HG03139 (cell line): ENCODE measurements around the gene ZNF212.

Experiments used
- ATAC-seq: cut with Tn5 transposase; IDR thresholded peaks from one replicate; pipeline ENCODE4 v1.9.1; 2021; ENCODE audit not compliant: unreplicated experiment

Gene ZNF212

GRCh38 chr7:149284850-149285585 lies 45.6 kb downstream of the ZNF212 start:
- peak; percentile 96 for ATAC-seq

DNA sequence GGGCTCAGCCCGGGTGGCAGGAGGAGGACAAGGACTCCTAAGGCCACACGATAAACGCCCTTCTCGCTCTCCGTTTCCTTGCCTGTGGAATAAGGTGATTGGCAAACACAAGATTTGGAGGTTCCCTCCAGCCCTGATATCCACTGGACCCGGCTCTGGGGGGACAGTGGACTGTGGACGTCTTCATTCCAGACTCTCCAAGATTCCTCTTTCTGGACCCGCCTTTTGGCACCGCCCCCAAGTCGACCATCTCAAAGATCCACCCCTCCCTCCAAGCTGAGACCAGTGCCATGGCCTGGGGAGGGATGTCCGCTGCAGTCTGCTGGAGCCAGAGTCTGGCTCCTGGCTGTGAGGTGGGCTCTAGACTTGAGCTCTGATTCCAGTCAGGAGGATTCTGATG lies 46.2 kb downstream of the ZNF212 start:
- no peak for ATAC-seq

GRCh38 chr7:149286811-149287400 lies 47.5 kb downstream of the ZNF212 start:
- ATAC-seq: no peak

DNA sequence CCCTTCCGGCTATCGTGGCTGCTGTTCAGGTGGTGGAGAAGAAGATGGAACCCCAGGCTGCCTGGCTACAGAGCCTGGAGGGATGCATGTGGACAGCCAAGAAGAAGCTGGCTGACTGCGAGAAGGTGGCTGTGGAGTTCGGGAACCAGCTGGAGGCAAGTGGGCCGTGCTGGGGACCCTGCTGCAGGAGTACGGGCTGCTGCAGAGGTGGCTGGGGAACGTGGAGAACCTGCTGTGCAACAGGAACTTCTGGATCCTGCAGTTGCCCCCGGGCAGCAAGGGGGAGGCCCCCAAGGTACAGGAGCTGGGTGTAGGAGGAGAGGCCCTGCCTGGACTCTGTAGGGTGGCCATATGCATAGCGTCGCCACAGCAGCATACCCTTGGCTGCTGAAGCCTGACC lies 48.2 kb downstream of the ZNF212 start:
- ATAC-seq: no peak

DNA sequence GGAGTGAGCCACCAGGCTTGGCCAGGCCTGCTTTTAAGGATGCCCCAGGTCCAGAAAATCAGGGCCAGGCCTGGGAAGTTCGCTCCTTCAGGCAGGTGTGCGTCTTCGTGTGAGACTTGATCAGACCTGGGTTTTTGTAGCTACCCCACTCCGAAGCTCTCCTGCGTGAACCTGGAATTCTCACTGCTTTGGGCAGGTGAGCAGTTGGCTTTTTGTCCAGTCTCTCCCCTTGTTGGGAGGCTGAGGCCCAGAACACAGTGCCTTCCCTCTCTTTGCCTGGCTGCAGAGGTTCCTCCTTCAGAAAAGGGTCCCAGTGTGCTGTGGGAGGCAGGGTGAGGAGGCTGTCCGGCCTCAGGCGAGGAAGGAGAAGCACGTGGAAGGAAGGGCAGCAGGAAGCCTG lies 49.8 kb downstream of the ZNF212 start:
- no peak for ATAC-seq

DNA sequence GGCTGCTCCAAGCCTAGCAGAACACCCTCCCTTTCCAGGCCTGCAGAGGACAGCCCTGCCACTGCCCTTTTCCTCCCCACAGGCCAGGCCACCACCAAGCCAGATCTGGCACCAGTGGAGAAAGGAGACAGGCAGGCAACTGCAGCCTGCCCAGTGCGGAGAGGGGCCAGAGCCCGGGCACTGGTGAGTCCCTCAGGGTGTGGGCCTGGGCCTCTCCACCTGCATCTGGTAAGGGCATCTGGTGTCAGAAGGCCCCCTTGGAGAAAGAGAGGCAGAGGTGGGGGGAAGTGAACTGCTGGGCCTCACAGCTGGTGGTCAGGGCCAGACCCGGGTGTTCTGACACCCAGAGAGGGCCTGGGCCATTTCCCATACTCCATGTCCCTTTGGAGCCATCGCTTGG lies 50.4 kb downstream of the ZNF212 start:
- no peak for ATAC-seq

DNA sequence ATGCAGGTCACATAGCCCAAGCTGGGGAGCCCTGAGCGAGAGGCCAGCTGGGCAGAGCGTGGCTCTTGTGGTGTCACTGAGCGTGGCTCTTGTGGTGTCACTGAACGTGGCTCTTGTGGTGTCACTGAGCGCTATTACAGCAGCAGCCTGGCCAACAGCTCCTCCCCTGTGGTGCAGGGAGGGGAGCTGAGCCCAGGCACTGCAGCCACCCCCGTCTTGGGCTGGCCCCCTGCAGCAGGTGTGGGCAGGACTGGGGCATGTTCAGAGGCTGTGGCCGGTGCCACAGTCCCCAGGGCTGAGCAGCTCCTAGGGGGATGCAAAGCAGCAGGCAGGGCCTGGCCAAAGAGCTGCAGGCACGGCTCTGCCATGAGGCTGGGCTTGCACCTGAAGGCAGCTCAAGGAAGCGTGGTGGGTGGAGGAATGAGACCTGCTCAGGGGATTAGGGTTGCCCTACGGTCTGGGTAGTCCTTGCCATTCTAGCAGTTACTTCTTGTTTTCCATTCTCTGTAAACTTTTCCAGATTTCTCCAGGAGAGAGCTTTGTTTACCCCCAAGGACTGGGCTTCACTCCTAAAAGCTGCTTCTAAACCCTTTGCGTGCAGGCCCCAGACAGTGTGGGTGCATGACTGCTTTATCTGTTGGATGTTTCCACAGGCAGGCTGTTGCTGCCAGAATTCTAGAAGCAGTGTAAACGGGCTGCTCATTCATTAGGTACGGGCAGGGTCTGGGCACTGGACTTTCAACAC lies 51.8 kb downstream of the ZNF212 start:
- no peak for ATAC-seq

- ATAC-seq: no peak
These were observed 52.5 kb downstream of the ZNF212 start for GRCh38 chr7:149291781-149292461.

DNA sequence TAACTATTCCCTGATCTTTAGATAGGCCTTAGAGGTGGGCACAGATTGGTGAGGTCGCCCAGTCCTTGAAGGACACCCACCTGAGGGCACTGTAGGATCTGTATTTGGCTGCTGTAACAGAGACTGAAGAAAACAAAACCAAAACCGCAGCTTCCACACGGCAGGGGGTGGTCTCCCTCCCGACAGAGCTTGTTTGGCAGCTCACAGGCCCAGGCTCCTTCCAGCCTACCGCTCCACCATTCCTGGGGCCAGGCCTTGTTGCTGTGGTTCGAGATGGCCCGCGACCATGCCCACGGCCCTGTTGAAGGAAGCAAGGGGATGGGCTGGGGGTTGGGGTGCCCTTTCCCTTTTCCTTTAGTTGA lies 53.0 kb downstream of the ZNF212 start:
- ATAC-seq: no peak

- ATAC-seq: no peak
These were observed 53.9 kb downstream of the ZNF212 start for GRCh38 chr7:149293338-149293737.

DNA sequence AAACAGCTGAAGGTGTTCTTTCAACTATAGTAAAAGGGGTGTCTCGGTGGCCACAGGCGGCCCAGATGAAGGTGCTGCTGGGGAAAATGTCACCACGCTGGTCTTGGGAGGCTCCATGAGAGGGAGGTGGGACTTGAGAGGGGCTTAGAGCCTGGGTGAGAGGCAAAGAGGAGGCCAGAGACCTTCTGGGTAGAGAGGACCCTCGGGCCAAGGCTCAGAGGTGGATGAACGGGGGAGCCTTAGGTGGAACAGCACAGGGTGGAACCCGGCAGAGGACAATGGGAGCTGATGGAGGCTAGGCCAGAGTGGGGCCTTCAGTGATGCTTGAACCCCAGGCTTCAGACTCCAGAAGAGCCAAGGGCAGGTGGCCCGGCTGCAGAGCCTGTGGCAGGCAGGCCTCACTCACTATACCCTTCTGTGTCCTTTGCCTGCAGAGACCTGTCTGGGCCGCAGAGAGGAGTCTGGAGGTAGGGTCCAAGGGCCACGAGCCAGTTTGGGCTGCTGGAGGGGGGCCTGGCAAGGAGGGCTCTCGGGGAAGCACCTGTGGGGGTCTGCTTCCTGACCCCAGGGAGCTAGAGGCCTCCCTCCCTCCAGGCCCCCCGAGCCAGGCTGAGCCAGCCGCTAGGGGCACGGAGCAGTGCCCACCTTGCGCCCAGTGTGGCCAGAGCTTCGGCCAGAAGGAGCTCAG lies 54.6 kb downstream of the ZNF212 start:
- no peak for ATAC-seq

- ATAC-seq: no peak
These were observed 55.4 kb downstream of the ZNF212 start for GRCh38 chr7:149294634-149295480.

DNA sequence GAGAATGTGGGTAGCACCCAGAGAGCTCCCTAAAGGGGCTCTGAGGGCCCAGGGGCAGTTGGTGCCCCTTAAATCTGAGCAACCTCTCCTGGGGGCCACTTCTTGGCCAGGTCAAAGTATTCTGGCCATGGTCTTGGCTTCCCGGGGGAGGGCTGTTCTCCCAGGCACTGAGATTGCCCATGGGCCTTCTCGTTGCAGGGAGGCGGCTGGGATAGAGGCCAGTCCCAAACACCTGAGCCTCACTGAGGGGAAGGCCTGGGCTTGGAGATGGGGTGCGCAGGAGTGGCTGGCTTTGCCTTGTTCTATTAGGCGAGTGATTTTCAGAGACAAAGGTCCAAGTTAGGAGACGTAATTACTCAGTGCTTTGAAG lies 56.0 kb downstream of the ZNF212 start:
- ATAC-seq: no peak

GRCh38 chr7:149296368-149296767 lies 56.9 kb downstream of the ZNF212 start:
- no peak for ATAC-seq

DNA sequence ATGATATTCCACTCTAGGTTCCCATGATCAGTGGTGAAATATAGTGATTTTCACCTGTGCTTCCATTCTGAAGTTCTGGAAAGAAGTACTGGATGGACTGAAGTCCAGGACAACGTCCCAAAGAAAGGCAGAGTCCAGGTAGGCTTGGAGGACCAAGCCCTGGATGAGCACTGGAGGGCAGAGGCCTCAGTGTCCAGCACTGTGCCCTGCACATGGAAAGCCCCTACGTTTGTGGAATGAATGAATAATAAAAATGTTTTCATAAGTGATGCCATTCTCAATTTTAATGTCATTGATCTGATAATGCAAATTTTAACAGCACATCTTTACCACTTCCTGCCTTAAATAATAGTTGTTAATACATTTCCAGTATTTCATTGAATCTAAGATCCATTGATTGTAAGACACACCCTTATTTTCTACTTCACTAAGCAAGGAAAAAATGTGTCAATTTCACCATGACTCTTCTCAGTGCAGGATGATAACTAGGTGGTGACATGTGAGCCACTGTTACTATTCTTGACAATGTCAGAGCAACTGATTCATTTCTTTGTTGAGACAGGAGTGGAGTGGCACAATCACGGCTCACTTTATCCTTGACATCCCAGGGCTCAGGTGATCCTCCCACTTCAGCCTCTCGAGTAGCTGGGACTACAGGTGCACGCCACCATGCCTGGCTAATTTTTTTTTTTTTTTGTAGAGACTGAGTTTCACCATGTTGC lies 57.7 kb downstream of the ZNF212 start:
- no peak for ATAC-seq

- ATAC-seq: no peak
These were observed 61.3 kb downstream of the ZNF212 start for GRCh38 chr7:149300620-149301285.

GRCh38 chr7:149302222-149302621 lies 62.8 kb downstream of the ZNF212 start:
- ATAC-seq: no peak

DNA sequence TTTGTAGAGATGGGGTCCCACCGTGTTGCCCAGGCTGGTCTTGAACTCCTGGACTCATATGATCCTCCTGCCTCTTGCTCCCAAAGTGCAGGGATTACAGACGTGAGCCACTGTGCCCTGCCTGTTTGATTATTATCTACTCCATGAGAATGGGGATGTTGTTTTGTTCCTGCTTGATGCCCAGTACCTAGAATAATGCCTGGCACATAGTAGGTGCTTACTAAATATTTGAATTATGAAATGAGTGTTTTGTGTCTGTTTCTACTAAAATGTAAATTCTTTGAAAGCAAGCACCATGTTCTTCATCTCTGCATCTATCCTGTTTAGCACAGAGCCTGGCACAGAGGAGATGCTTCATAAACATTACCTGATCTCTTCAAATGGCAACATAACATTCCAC lies 63.4 kb downstream of the ZNF212 start:
- no peak for ATAC-seq

DNA sequence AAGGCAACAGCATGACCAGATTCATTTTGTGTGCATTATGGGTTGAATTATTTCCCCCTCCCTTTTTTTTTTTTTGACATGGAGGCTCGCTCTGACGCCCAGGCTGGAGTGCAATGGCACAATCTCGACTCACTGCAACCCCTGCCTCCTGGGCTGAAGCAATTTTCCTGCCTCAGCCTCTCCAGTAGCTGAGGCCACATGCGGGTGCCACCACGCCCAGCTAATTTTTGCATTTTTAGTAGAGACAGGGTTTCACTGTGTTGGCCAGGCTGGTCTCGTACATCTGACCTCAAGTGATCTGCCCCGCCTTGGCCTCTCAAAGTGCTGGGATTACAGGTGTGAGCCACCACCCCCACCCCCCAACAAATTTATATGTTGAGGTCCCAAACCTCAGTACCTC lies 64.6 kb downstream of the ZNF212 start:
- no peak for ATAC-seq
